Measurements from ENCODE around the gene MEI1.

GRCh38 chr22:41823797-41824196 lies 124.5 kb downstream of the MEI1 start:
- TF ChIP-seq CTCF (conservative IDR thresholded peaks at IDR 0.05; ENCODE audit: low read length) (no peak), EZH2phosphoT487 (IDR thresholded peaks at IDR 0.05; ENCODE audit: borderline replicate concordance, low read depth, low read length) (no peak)

Measured in OCI-LY7 (cell line).